ENCODE measurements around the gene NES. TPM values are rescaled to one million over a fixed set of nuclear protein-coding genes. Genes with fewer than 3 reads are reported as not detected.

Gene NES
- total RNA-seq, 2 donors from 2014 or later: 5.3 to 8.1 TPM

GRCh38 chr1:156655151-156655903 lies 21.9 kb downstream of the NES start:
- intact Hi-C loops (cut with DNase I): no loop called here
- H3K9me3 ChIP-seq: no peaks in the 10 kb centered on the region
- no peaks in the 10 kb centered on the region for H3K36me3 ChIP-seq
- no peak overlapping the region for H3K9ac ChIP-seq (ENCODE audit: low read depth in 2 of 2, low read length in 2 of 2)
- H3K4me3 ChIP-seq: no peak overlapping the region
- H3K4me1 ChIP-seq: peaks cover 19% of the 10 kb centered on the region
- DNase-seq: no peak
- TF ChIP-seq CTCF (IDR thresholded peaks at IDR 0.05): no peak
- no peaks in the 10 kb centered on the region for H3K27me3 ChIP-seq
- H3K27ac ChIP-seq: no peak overlapping the region

- Histone ChIP-seq H3K27ac (no peak overlapping the region), H3K9me3 (no peaks in the 10 kb centered on the region), H3K36me3 (no peaks in the 10 kb centered on the region), H3K27me3 (no peaks in the 10 kb centered on the region), H3K9ac (ENCODE audit: low read depth in 2 of 2, low read length in 2 of 2) (no peak overlapping the region), H3K4me3 (no peak overlapping the region), H3K4me1 (peaks cover 15% of the 10 kb centered on the region)
- no peak for DNase-seq
- no peak for TF ChIP-seq CTCF (IDR thresholded peaks at IDR 0.05)
- intact Hi-C loops (cut with DNase I): no loop called here
Observed at GRCh38 chr1:156654700-156655099, 22.5 kb downstream of the NES start.

- DNase-seq: no peak
- H3K36me3 ChIP-seq: no peaks in the 10 kb centered on the region
- H3K9me3 ChIP-seq: no peaks in the 10 kb centered on the region
- no peak overlapping the region for H3K4me3 ChIP-seq
- intact Hi-C loops (cut with DNase I): no loop called here
- H3K9ac ChIP-seq (ENCODE audit: low read depth in 2 of 2, low read length in 2 of 2): no peak overlapping the region
- no peak for TF ChIP-seq CTCF (IDR thresholded peaks at IDR 0.05)
- no peak overlapping the region for H3K27ac ChIP-seq
- H3K27me3 ChIP-seq: no peaks in the 10 kb centered on the region
- peaks cover 11% of the 10 kb centered on the region for H3K4me1 ChIP-seq
Observed at GRCh38 chr1:156652992-156653355, 24.2 kb downstream of the NES start.

GRCh38 chr1:156652131-156652991 lies 24.8 kb downstream of the NES start:
- H3K36me3 ChIP-seq: no peaks in the 10 kb centered on the region
- no peak overlapping the region for H3K27ac ChIP-seq
- no peaks in the 10 kb centered on the region for H3K9me3 ChIP-seq
- peaks cover 5% of the 10 kb centered on the region for H3K4me1 ChIP-seq
- intact Hi-C loops (cut with DNase I): no loop called here
- no peak overlapping the region for H3K9ac ChIP-seq (ENCODE audit: low read depth in 2 of 2, low read length in 2 of 2)
- TF ChIP-seq CTCF (IDR thresholded peaks at IDR 0.05): no peak
- H3K27me3 ChIP-seq: no peaks in the 10 kb centered on the region
- H3K4me3 ChIP-seq: no peak overlapping the region
- DNase-seq: no peak

GRCh38 chr1:156648951-156649350 lies 28.3 kb downstream of the NES start:
- DNase-seq: no peak
- TF ChIP-seq CTCF (IDR thresholded peaks at IDR 0.05): no peak
- Histone ChIP-seq H3K36me3 (no peaks in the 10 kb centered on the region), H3K4me1 (no peaks in the 10 kb centered on the region), H3K9me3 (no peaks in the 10 kb centered on the region), H3K27me3 (no peaks in the 10 kb centered on the region), H3K9ac (ENCODE audit: low read depth in 2 of 2, low read length in 2 of 2) (no peak overlapping the region), H3K27ac (no peak overlapping the region), H3K4me3 (no peak overlapping the region)
- intact Hi-C loops (cut with DNase I): no loop called here
